Measurements from ENCODE around the gene ASPDH. TPM values are rescaled to one million over a fixed set of nuclear protein-coding genes. Genes with fewer than 3 reads are reported as not detected.

ASPDH gene
- total RNA-seq, 1 experiment from 2014 or later, result not detected

DNA sequence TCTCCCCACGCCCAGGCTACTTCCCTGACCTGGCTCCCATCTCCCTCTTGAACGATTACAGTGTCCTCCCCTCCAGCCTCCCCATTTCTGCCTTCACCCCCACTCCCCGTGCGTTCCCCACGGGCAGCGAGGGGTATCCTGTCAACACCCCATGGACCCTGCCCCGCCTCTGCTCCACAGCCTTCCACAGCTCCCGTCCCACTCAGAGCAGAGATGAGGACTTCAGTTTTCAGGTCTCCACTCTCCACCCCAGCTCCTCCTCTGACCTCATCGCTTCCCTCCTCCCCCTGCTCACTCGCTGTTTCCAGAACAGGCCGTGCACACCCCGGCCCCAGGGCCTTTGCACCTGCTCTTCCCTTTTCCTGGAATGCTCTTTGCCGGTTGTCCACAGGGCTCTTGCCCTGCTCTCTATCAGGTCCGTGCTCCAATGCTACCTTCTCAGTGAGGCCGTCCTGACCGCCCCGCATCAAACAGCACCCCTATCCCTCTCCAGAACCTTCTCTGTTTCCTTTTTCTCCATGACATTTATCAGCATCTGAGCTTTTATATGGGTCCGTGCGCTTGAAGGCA is 39.5 kb upstream of the ASPDH start:
- POLR2A ChIA-PET, result no interaction called here
- peaks cover 2% of the 10 kb centered on the region; the same call in 1 of the 2 replicates for H3K27me3 ChIP-seq (replicated peaks; ENCODE audit: control insufficient read depth, insufficient read depth, low read length)

DNA sequence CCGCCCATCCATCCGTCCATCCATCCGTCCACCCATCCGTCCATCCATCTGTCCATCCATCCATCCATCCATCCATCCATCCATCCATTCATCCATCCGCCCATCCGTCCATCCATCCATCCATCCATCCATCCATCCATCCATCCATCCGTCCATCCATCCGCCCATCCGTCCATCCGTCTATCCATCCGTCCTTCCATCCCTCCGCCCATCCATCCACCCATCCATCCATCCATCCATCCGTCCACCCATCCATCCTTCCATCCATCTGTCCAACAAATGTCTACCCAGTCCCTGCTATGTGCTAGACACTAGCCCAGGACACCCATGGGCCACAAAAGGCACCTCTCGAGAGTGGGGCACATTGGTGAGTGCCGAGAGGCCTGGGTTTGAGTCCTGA is 38.8 kb upstream of the ASPDH start:
- H3K4me1 ChIP-seq, result peaks cover 11% of the 10 kb centered on the region
- intact Hi-C loops (cut with micrococcal nuclease; ENCODE audit: unreplicated experiment), result no loop called here

More for the DNA sequence above, 39.5 kb upstream of the ASPDH start:
- no peaks in the 10 kb centered on the region for H3K9me3 ChIP-seq
- H3K9me3 Mint-ChIP-seq (ENCODE audit: unreplicated experiment), result no peaks in the 10 kb centered on the region
- peaks cover 32% of the 10 kb centered on the region for H3K27me3 Mint-ChIP-seq (ENCODE audit: insufficient read depth, unreplicated experiment)
- no peak overlapping the region for H3K27ac Mint-ChIP-seq (ENCODE audit: unreplicated experiment)
- H3K4me3 ChIP-seq (ENCODE audit: low read depth, low read length), result no peak overlapping the region
- no peaks in the 10 kb centered on the region for H3K36me3 Mint-ChIP-seq (ENCODE audit: insufficient read depth, unreplicated experiment)
- no peak overlapping the region for H3K4me3 Mint-ChIP-seq (ENCODE audit: unreplicated experiment)
- peaks cover 11% of the 10 kb centered on the region for H3K4me1 ChIP-seq
- intact Hi-C loops (cut with micrococcal nuclease; ENCODE audit: unreplicated experiment), result no loop called here
- DNase-seq, result no peak
- BruUV-seq (replicated peaks), result no TSS peak
- H3K4me1 Mint-ChIP-seq (ENCODE audit: low read depth, unreplicated experiment), result peaks cover 6% of the 10 kb centered on the region
- TF ChIP-seq, protein P1, sequence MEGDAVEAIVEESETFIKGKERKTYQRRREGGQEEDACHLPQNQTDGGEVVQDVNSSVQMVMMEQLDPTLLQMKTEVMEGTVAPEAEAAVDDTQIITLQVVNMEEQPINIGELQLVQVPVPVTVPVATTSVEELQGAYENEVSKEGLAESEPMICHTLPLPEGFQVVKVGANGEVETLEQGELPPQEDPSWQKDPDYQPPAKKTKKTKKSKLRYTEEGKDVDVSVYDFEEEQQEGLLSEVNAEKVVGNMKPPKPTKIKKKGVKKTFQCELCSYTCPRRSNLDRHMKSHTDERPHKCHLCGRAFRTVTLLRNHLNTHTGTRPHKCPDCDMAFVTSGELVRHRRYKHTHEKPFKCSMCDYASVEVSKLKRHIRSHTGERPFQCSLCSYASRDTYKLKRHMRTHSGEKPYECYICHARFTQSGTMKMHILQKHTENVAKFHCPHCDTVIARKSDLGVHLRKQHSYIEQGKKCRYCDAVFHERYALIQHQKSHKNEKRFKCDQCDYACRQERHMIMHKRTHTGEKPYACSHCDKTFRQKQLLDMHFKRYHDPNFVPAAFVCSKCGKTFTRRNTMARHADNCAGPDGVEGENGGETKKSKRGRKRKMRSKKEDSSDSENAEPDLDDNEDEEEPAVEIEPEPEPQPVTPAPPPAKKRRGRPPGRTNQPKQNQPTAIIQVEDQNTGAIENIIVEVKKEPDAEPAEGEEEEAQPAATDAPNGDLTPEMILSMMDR (IDR thresholded peaks at IDR 0.05; ENCODE audit: insufficient read depth in 1 of 2, low read depth in 1 of 2, low read length in 1 of 2, severe bottlenecking in 1 of 2, unreplicated experiment in 1 of 2), result no peak
- CTCF ChIA-PET, result no interaction called here
- no peaks in the 10 kb centered on the region for H3K36me3 ChIP-seq (ENCODE audit: control insufficient read depth, insufficient read depth, low read length)

DNA sequence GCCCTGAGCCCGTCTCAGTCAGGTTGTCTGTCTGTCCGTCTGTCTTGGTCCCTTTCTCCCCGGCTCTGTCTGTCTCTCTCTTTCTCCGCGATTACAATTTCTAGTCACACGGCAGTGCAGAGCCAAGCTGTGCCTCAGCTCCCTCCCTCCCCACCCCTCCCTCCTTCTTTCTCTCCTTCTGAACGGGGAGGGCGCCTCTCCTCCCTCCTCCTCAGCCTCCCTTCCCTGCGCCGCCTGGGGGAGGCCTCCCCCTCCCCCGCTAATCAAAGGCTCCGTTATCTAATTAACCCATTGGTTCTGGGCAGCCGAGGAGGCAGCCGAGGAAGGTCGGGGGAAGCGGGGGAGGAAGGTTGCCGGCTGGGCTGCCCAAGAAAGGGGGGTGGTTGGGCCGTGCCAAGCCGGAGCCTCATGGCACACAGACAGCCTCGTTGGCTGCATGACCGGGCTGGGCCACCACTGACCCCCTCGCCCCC is 38.0 kb upstream of the ASPDH start:
- POLR2A ChIA-PET, result no interaction called here
- H3K9me3 ChIP-seq, result no peaks in the 10 kb centered on the region
- peaks cover 2% of the 10 kb centered on the region; the same call in 1 of the 2 replicates for H3K27me3 ChIP-seq (replicated peaks; ENCODE audit: control insufficient read depth, insufficient read depth, low read length)
- no TSS peak for BruUV-seq (replicated peaks)
- H3K4me3 ChIP-seq (ENCODE audit: low read depth, low read length), result no peak overlapping the region
- H3K4me1 Mint-ChIP-seq (ENCODE audit: low read depth, unreplicated experiment), result peaks cover 6% of the 10 kb centered on the region
- no peaks in the 10 kb centered on the region for H3K36me3 ChIP-seq (ENCODE audit: control insufficient read depth, insufficient read depth, low read length)
- peaks cover 4% of the 10 kb centered on the region; the same call in 1 of the 2 replicates for H3K4me1 ChIP-seq
- peaks cover 32% of the 10 kb centered on the region for H3K27me3 Mint-ChIP-seq (ENCODE audit: insufficient read depth, unreplicated experiment)
- intact Hi-C loops (cut with micrococcal nuclease; ENCODE audit: unreplicated experiment), result no loop called here
- no peaks in the 10 kb centered on the region for H3K36me3 Mint-ChIP-seq (ENCODE audit: insufficient read depth, unreplicated experiment)
- no peaks in the 10 kb centered on the region for H3K9me3 Mint-ChIP-seq (ENCODE audit: unreplicated experiment)
- CTCF ChIA-PET, result no interaction called here
- TF ChIP-seq, protein P1 (IDR thresholded peaks at IDR 0.05; ENCODE audit: insufficient read depth in 1 of 2, low read depth in 1 of 2, low read length in 1 of 2, severe bottlenecking in 1 of 2, unreplicated experiment in 1 of 2), result no peak
- no peak overlapping the region for H3K27ac Mint-ChIP-seq (ENCODE audit: unreplicated experiment)
- no peak overlapping the region for H3K4me3 Mint-ChIP-seq (ENCODE audit: unreplicated experiment)
- no peak for DNase-seq

More for the DNA sequence above, 38.8 kb upstream of the ASPDH start:
- H3K27me3 ChIP-seq (replicated peaks; ENCODE audit: control insufficient read depth, insufficient read depth, low read length), result peaks cover 2% of the 10 kb centered on the region; the same call in 1 of the 2 replicates
- Mint-ChIP-seq H3K4me3 (ENCODE audit: unreplicated experiment) (no peak overlapping the region), H3K9me3 (ENCODE audit: unreplicated experiment) (no peaks in the 10 kb centered on the region), H3K27ac (ENCODE audit: unreplicated experiment) (no peak overlapping the region), H3K27me3 (ENCODE audit: insufficient read depth, unreplicated experiment) (peaks cover 32% of the 10 kb centered on the region), H3K36me3 (ENCODE audit: insufficient read depth, unreplicated experiment) (no peaks in the 10 kb centered on the region), H3K4me1 (ENCODE audit: low read depth, unreplicated experiment) (peaks cover 6% of the 10 kb centered on the region)
- TF ChIP-seq, protein P1 (IDR thresholded peaks at IDR 0.05; ENCODE audit: insufficient read depth in 1 of 2, low read depth in 1 of 2, low read length in 1 of 2, severe bottlenecking in 1 of 2, unreplicated experiment in 1 of 2), result no peak
- no TSS peak for BruUV-seq (replicated peaks)
- ChIA-PET CTCF (no interaction called here), POLR2A (no interaction called here)
- no peak overlapping the region for H3K4me3 ChIP-seq (ENCODE audit: low read depth, low read length)
- H3K36me3 ChIP-seq (ENCODE audit: control insufficient read depth, insufficient read depth, low read length), result no peaks in the 10 kb centered on the region
- H3K9me3 ChIP-seq, result no peaks in the 10 kb centered on the region
- DNase-seq, result no peak
